Skeletal muscle satellite cell (primary cell): ENCODE data around the gene HCN1.
"Not testable (repeated sequence)": the region's sequence is repeated elsewhere in the genome, so short reads cannot be mapped to it uniquely, and the experiment has no call there.

Experiments used
- H3K27me3 ChIP-seq: 2 replicates; pipeline ENCODE4 v1.7.0; 2013; ENCODE audit warnings: low read length; ENCODE audit not compliant: control insufficient read depth, insufficient read depth
- H3K36me3 ChIP-seq: 2 replicates; pipeline ENCODE4 v1.7.0; 2013; ENCODE audit warnings: mild to moderate bottlenecking, control low read depth, low read length; ENCODE audit not compliant: insufficient read depth
- H3K4me1 ChIP-seq: 2 replicates; pipeline ENCODE4 v1.7.0; 2013; ENCODE audit warnings: low read length; ENCODE audit not compliant: control insufficient read depth, insufficient read depth
- H3K4me2 ChIP-seq: 2 replicates; pipeline ENCODE4 v1.7.0; 2013; ENCODE audit warnings: mild to moderate bottlenecking, low read length
- H3K4me3 ChIP-seq: 2 replicates; pipeline ENCODE4 v1.7.0; 2013; ENCODE audit warnings: low read length
- H3K9ac ChIP-seq: 2 replicates; pipeline ENCODE4 v1.7.0; 2013; ENCODE audit warnings: mild to moderate bottlenecking, low read depth, low read length, moderate library complexity
- H3K9me3 ChIP-seq: replicated peaks from 2 replicates; pipeline ENCODE4 v1.7.0; 2013; ENCODE audit warnings: mild to moderate bottlenecking, control low read depth, low read length

Gene HCN1

DNA sequence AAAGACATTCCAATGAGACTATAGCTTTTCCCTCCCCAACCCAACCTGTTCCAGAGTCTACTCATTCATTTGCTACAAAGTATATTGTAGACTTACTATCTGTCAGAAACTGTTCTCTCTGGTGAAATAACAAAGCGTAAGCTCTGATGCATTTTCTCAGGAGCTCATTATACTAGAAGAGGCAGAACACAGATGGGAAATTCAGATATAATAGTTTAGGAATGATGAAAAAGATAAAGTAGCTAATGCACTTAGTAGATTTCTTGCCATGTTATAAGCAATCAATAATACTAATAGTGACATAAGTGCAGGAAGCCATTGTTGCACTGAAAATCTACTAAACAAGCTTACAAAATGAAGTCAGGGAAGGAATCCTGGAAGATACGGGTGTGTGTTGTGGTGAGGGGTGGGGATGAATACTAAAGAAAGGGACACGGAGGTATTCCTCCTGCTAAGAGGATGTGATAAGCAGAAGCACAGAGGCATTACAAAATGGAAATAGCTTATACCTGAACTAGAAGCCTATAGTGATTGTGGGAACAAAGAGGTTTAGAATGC is 78.2 kb downstream of the HCN1 start:
- H3K4me3 ChIP-seq = no peak overlapping the region
- no peak overlapping the region for H3K9ac ChIP-seq
- H3K4me1 ChIP-seq = no peaks in the 10 kb centered on the region
- H3K4me2 ChIP-seq = no peak overlapping the region
- H3K9me3 ChIP-seq = peaks cover 3% of the 10 kb centered on the region
- no peaks in the 10 kb centered on the region for H3K36me3 ChIP-seq
- no peaks in the 10 kb centered on the region for H3K27me3 ChIP-seq

DNA sequence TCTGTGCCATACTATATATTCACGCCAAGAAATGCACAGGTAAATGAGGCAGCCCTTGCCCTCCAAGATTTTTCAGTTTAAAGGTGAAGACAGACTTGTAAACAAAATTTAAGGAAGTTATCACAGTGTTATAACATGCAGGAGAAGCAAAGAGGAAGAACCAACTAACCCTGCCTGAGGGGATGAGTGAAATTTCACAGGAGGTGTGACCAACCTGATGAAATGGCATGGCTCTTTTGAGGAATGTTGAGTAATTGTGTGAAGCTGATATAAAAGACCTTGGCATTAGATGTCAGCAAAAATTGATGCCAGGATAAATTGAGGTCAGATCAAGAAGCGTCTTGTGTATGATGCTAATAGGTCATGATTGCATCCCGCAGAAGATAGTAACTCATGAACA is 86.5 kb downstream of the HCN1 start:
- H3K4me2 ChIP-seq = no peak overlapping the region
- no peaks in the 10 kb centered on the region for H3K27me3 ChIP-seq
- no peaks in the 10 kb centered on the region for H3K9me3 ChIP-seq
- H3K9ac ChIP-seq = no peak overlapping the region
- H3K36me3 ChIP-seq = no peaks in the 10 kb centered on the region
- H3K4me3 ChIP-seq = no peak overlapping the region
- no peaks in the 10 kb centered on the region for H3K4me1 ChIP-seq

- Histone ChIP-seq H3K9ac (no peak overlapping the region), H3K9me3 (peaks cover 3% of the 10 kb centered on the region), H3K36me3 (no peaks in the 10 kb centered on the region), H3K4me3 (no peak overlapping the region), H3K4me2 (no peak overlapping the region), H3K27me3 (no peaks in the 10 kb centered on the region), H3K4me1 (no peaks in the 10 kb centered on the region)
Observed at GRCh38 chr5:45604092-45604491, 92.1 kb downstream of the HCN1 start.

- Histone ChIP-seq H3K27me3 (no peaks in the 10 kb centered on the region), H3K36me3 (no peaks in the 10 kb centered on the region), H3K4me3 (no peak overlapping the region), H3K9me3 (peaks cover 3% of the 10 kb centered on the region), H3K4me2 (no peak overlapping the region), H3K9ac (no peak overlapping the region), H3K4me1 (no peaks in the 10 kb centered on the region)
Observed at GRCh38 chr5:45601424-45601823, 94.8 kb downstream of the HCN1 start.

DNA sequence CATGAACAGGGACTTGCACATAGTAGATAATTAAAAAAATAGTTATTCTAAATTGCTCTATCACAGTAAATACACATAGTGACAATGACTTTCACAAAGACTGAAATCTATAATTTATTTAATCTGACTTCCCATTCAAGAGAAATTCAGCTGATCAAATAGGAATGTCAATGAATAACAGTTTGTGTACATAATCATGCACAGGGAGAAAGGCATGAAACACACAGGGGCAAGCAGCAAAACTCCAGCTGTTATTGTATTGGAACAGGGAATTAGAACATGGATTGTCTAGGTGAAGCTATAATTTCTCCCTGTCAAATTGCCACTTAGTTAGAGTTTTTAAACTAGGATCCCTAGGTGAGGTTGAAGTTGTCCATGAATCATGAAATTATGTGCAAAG is 99.9 kb downstream of the HCN1 start:
- no peak overlapping the region for H3K4me3 ChIP-seq
- no peak overlapping the region for H3K4me2 ChIP-seq
- no peaks in the 10 kb centered on the region for H3K36me3 ChIP-seq
- H3K9me3 ChIP-seq = peaks cover 4% of the 10 kb centered on the region
- H3K4me1 ChIP-seq = no peaks in the 10 kb centered on the region
- H3K27me3 ChIP-seq = no peaks in the 10 kb centered on the region
- no peak overlapping the region for H3K9ac ChIP-seq

DNA sequence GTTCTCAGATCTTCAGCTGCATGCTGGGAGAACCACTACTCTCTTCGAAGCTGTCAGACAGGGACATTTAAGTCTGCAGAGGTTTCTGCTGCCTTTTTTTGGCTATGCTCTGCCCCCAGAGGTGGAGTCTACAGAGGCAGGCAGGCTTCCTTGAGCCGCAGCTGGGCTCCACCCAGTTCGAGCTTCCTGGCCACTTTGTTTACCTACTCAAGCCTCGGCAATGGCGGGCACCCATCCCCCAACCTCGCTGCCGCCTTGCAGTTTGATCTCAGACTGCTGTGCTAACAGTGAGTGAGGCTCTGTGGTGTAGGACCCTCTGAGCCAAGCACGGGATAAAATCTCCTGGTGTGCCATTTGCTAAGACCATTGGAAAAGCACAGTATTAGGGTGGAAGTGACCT is 110.2 kb downstream of the HCN1 start:
- not testable (repeated sequence) for H3K27me3 ChIP-seq, H3K4me3 ChIP-seq, H3K9ac ChIP-seq, H3K4me2 ChIP-seq, H3K9me3 ChIP-seq, H3K4me1 ChIP-seq, H3K36me3 ChIP-seq

GRCh38 chr5:45578270-45578669 is 117.9 kb downstream of the HCN1 start:
- H3K36me3 ChIP-seq = no peaks in the 10 kb centered on the region
- no peaks in the 10 kb centered on the region for H3K27me3 ChIP-seq
- H3K4me2 ChIP-seq = no peak overlapping the region
- H3K4me1 ChIP-seq = no peaks in the 10 kb centered on the region
- H3K9me3 ChIP-seq = peaks cover 6% of the 10 kb centered on the region
- no peak overlapping the region for H3K4me3 ChIP-seq
- no peak overlapping the region for H3K9ac ChIP-seq

DNA sequence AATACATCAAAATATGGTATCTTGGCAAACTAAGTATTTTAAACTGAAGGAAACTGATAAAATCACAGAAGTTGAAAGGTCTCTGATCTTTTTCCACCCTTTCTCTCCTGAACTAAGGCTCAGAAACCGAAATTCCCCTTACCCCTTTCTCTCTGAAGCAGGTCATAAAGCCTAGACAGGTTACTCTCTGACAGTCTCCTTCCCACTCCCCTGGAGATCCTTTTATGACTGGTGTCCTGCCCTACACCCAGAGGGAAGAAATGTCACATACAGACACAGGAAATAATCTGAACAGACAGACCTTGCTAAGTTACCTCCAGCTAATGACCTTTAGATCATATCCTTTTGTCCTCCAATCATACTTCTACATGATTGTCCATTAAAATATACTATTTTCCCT is 127.4 kb downstream of the HCN1 start:
- H3K9me3 ChIP-seq = no peaks in the 10 kb centered on the region
- H3K36me3 ChIP-seq = no peaks in the 10 kb centered on the region
- no peak overlapping the region for H3K9ac ChIP-seq
- H3K4me1 ChIP-seq = no peaks in the 10 kb centered on the region
- H3K4me2 ChIP-seq = no peak overlapping the region
- H3K27me3 ChIP-seq = no peaks in the 10 kb centered on the region
- H3K4me3 ChIP-seq = no peak overlapping the region

DNA sequence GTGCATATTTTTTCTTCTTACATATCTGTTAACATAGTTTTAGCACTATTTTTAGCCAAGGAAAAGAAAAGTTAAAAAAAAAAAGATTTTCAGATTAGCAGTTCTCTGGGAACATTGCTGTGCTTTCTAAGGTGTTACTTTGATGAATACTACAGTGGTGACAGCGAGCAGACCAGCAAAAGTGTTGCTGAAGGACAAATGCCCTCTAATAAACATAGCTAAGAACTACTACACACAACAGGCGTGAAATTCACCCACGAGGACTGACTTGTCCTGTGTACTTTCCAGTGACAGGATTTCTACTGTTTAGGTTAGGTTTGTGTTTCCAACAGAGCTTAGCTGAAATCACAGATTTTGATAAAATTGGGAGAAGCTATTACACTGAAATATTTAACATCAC is 153.8 kb downstream of the HCN1 start:
- no peaks in the 10 kb centered on the region for H3K27me3 ChIP-seq
- H3K4me2 ChIP-seq = no peak overlapping the region
- no peak overlapping the region for H3K9ac ChIP-seq
- H3K4me1 ChIP-seq = no peaks in the 10 kb centered on the region
- peaks cover 4% of the 10 kb centered on the region for H3K9me3 ChIP-seq
- H3K4me3 ChIP-seq = no peak overlapping the region
- H3K36me3 ChIP-seq = no peaks in the 10 kb centered on the region

- Histone ChIP-seq H3K9ac (no peak overlapping the region), H3K27me3 (no peaks in the 10 kb centered on the region), H3K4me3 (no peak overlapping the region), H3K36me3 (no peaks in the 10 kb centered on the region), H3K9me3 (peaks cover 4% of the 10 kb centered on the region), H3K4me1 (no peaks in the 10 kb centered on the region), H3K4me2 (no peak overlapping the region)
Observed at GRCh38 chr5:45533663-45534062, 162.5 kb downstream of the HCN1 start.

GRCh38 chr5:45532826-45533624 is 163.2 kb downstream of the HCN1 start:
- Histone ChIP-seq H3K4me1 (no peaks in the 10 kb centered on the region), H3K9ac (no peak overlapping the region), H3K4me3 (no peak overlapping the region), H3K36me3 (no peaks in the 10 kb centered on the region), H3K9me3 (peaks cover 4% of the 10 kb centered on the region), H3K4me2 (no peak overlapping the region), H3K27me3 (no peaks in the 10 kb centered on the region)

- Histone ChIP-seq H3K36me3 (no peaks in the 10 kb centered on the region), H3K9ac (no peak overlapping the region), H3K4me2 (no peak overlapping the region), H3K27me3 (no peaks in the 10 kb centered on the region), H3K4me1 (no peaks in the 10 kb centered on the region), H3K9me3 (peaks cover 3% of the 10 kb centered on the region), H3K4me3 (no peak overlapping the region)
Observed at GRCh38 chr5:45521067-45521466, 175.1 kb downstream of the HCN1 start.
